OCI-LY7 (cell line): ENCODE measurements around the gene CD52.

ENCODE experiments used
- EZH2phosphoT487 ChIP-seq: fragments of 200-600 bp; sonication (generic); IDR thresholded peaks from 2 replicates; pipeline ENCODE4 v1.6.1; 2018; ENCODE audit warnings: low read depth, borderline replicate concordance, mild to moderate bottlenecking, mixed run types, antibody characterized with exemption, low read length, moderate library complexity, mixed read lengths
- TF ChIP-seq, protein P1 (sequence below): fragments of 200-600 bp; sonication (generic); conservative IDR thresholded peaks from 2 replicates; pipeline ENCODE4 v1.5.1; 2014; ENCODE audit warnings: mild to moderate bottlenecking, antibody characterized with exemption, low read length, moderate library complexity, mixed read lengths

DNA sequence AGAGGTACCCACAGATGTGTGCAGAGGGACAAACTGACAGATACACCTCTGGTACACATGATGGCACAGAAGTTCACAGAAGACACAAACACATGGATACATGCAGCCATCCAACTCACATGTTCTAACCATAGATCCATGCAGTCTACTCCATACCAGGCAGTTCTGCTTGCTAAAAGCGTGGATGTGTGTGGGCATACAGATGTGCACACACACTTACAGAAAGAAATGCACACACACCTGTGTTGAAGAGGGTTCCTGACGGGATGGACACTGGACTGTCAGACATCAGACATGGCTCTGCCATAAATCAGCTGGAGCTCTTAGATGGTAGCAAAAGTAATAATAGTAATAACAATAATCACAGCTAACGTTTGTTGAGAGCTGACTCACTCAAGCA is 6.8 kb downstream of the CD52 start:
- TF ChIP-seq, protein P1, sequence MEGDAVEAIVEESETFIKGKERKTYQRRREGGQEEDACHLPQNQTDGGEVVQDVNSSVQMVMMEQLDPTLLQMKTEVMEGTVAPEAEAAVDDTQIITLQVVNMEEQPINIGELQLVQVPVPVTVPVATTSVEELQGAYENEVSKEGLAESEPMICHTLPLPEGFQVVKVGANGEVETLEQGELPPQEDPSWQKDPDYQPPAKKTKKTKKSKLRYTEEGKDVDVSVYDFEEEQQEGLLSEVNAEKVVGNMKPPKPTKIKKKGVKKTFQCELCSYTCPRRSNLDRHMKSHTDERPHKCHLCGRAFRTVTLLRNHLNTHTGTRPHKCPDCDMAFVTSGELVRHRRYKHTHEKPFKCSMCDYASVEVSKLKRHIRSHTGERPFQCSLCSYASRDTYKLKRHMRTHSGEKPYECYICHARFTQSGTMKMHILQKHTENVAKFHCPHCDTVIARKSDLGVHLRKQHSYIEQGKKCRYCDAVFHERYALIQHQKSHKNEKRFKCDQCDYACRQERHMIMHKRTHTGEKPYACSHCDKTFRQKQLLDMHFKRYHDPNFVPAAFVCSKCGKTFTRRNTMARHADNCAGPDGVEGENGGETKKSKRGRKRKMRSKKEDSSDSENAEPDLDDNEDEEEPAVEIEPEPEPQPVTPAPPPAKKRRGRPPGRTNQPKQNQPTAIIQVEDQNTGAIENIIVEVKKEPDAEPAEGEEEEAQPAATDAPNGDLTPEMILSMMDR, result no peak
- no peak for TF ChIP-seq EZH2phosphoT487
